Thyroid gland (tissue), 4 donors: ENCODE measurements around the gene RELA.

Experiments used
- POLR2A ChIP-seq, 2 donors: fragments of 450-650 bp; IDR thresholded peaks; one replicate each; pipeline ENCODE4 v1.6.1; 2017; ENCODE audit warnings: antibody characterized with exemption in 2 of 2, mild to moderate bottlenecking in 2 of 2, moderate library complexity in 1 of 2
- TF ChIP-seq, protein P1 (sequence below), 6 experiments: fragments of 200-600 bp in 3 of 6; fragments of 450-650 bp in 3 of 6; sonication (generic) in 3 of 6; IDR thresholded peaks; one replicate each; pipeline ENCODE4 v1.5.1; 2016 to 2019; ENCODE audit warnings: antibody characterized with exemption in 6 of 6, mild to moderate bottlenecking in 2 of 6, inconsistent platforms in 1 of 6, moderate library complexity in 1 of 6

DNA sequence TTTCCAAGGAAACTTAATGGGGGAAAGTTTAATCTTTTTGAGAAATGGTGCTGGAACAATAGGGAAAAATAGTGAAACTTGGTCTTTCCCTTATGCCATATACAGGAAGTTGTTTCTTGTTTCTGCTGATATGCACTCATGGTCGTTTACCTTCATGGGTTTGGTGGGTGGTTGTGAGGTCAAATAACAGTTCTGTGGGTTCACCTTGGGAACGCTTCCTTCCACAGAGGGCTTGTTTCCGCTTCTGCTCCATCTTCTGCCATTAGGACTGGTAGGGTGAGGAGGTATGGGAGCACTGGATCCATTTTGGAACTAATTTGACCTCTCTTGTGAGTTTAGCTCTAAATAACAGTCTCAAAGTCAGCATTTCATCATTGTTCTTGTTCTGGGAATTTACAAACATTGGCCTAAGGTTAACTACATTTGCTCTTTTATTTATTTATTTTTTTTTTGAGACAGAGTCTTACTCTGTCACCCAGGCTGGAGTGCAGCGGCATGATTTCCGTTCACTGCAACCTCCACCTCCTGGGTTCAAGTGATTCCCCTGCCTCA, 17.6 kb upstream of the RELA start:
- TF ChIP-seq, protein P1, sequence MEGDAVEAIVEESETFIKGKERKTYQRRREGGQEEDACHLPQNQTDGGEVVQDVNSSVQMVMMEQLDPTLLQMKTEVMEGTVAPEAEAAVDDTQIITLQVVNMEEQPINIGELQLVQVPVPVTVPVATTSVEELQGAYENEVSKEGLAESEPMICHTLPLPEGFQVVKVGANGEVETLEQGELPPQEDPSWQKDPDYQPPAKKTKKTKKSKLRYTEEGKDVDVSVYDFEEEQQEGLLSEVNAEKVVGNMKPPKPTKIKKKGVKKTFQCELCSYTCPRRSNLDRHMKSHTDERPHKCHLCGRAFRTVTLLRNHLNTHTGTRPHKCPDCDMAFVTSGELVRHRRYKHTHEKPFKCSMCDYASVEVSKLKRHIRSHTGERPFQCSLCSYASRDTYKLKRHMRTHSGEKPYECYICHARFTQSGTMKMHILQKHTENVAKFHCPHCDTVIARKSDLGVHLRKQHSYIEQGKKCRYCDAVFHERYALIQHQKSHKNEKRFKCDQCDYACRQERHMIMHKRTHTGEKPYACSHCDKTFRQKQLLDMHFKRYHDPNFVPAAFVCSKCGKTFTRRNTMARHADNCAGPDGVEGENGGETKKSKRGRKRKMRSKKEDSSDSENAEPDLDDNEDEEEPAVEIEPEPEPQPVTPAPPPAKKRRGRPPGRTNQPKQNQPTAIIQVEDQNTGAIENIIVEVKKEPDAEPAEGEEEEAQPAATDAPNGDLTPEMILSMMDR (IDR thresholded peaks at IDR 0.05), result no peak
- TF ChIP-seq POLR2A (IDR thresholded peaks at IDR 0.05), result no peak
